Activated CD4-positive, alpha-beta T cell treated with anti-CD3 and anti-CD28 coated beads, Interleukin-2, amount 50 U/mL, for 1 hour (primary cell): ENCODE data around the gene DDI1.

ENCODE experiments used
- DNase-seq: peaks from one replicate; pipeline ENCODE4 v3.0.0-alpha.2; 2020

Gene DDI1

DNA sequence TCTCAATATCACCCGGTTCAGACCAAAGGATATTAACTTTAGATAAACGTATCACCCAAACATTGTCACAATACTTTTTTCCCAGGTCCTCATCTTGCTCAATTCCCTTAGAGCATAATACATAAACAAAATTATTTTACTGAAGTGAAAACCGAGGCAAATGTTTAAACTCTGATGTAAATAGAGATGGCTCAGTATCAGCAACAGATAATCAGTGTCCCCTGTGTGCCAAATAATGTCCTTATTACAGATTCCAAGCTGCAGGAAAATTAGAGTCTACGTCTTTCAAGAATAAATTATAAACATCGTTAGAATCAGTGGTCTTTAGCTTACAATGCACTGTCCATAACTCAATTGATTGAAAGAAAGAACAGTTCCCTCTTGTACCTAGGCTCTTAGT lies 50.2 kb downstream of the DDI1 start:
- no peak for DNase-seq
